Spinal cord (tissue), 10 donors: Measurements from ENCODE around the gene NMUR1. TPM values are rescaled to one million over a fixed set of nuclear protein-coding genes. Genes with fewer than 3 reads are reported as not detected.

Experiments used
- DNase-seq, 6 donors: peaks; one replicate each; pipeline versions ENCODE4 v3.0.0 to v3.0.0-alpha.2; 2013 to 2015; ENCODE audit warnings: low spot score in 6 of 6, low read depth in 4 of 6
- H3K27ac ChIP-seq: one replicate; pipeline ENCODE4 v1.5.1; 2013; ENCODE audit warnings: low read depth, low read length, control low read depth
- H3K27me3 ChIP-seq: one replicate; pipeline ENCODE4 v1.6.1; 2013; ENCODE audit warnings: low read length; ENCODE audit not compliant: control insufficient read depth, insufficient read depth
- H3K36me3 ChIP-seq: one replicate; pipeline ENCODE4 v1.6.1; 2013; ENCODE audit warnings: low read length; ENCODE audit not compliant: control insufficient read depth, insufficient read depth
- H3K4me1 ChIP-seq: one replicate; pipeline ENCODE4 v1.6.1; 2013; ENCODE audit warnings: low read length; ENCODE audit not compliant: control insufficient read depth, insufficient read depth
- H3K4me3 ChIP-seq: one replicate; pipeline ENCODE4 v1.5.1; 2013; ENCODE audit warnings: low read depth, low read length, control low read depth
- H3K9me3 ChIP-seq: one replicate; pipeline ENCODE4 v1.6.1; 2013; ENCODE audit warnings: low read length; ENCODE audit not compliant: control insufficient read depth, insufficient read depth
- WGBS: methylation state at CpG from one replicate; pipeline ENCODE4 v1.1.5; 2013; ENCODE audit warnings: missing lambda C conversion rate; ENCODE audit not compliant: insufficient coverage; 5-methylcytosine and 5-hydroxymethylcytosine counted together
- polyA plus RNA-seq, 2 donors: library from polyadenylated mRNA; unstranded; fragments of 120-200 nt; gene quantifications; one replicate each; pipeline ENCODE4 v1.2.1, GENCODE V29; 2013; ENCODE audit not compliant: insufficient read length in 2 of 2
- total RNA-seq, 2 donors: library from RNA; depleted of rRNA in 1 of 2; stranded (reverse); fragments of 120-200 nt in 1 of 2; fragments of >200 nt in 1 of 2; gene quantifications; one replicate each; pipeline versions ENCODE4 v1.2.3 to v1.2.4, GENCODE V29; 2013 to 2014
- donor health status: healthy.

NMUR1 gene
- total and polyA plus RNA-seq, 4 donors = 0.30 to 0.75 (median 0.45) TPM

DNA sequence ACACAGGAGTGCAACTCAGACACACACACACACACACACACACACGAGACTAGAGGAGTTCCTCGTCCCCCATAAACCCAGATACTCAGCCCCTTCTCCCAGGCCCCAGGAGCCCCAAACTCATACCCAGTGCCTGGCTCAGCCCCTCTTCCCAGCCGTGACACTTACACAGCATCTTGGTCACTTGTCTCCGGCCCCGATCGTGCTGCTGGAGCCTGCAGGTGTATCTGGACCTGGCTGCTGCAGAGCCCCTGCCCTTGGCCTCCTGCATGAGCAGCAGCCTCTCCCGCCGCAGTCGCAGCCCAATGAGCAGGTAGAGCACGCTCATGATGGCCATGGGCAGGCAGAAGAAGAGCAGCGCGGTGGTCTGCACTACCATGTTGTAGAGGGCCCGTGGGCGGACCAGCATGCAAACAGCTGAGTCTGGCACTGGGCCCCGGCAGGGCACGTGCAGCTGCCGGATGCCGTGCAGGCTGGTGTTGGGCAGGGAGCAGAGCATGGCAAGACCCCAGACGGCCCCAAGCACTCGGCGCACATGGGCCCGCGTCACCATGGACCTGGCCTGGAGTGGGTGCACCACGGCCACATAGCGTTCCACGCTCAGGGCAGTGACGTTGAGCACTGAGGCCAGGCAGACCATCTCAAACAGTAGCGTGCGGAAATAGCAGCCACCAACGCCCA, 2.1 kb downstream of the NMUR1 start:
- Histone ChIP-seq H3K4me3 (no peak overlapping the region), H3K4me1 (peaks cover 10% of the 10 kb centered on the region)
- 85% methylated on average over 30 of the region's 30 CpGs for WGBS

DNA sequence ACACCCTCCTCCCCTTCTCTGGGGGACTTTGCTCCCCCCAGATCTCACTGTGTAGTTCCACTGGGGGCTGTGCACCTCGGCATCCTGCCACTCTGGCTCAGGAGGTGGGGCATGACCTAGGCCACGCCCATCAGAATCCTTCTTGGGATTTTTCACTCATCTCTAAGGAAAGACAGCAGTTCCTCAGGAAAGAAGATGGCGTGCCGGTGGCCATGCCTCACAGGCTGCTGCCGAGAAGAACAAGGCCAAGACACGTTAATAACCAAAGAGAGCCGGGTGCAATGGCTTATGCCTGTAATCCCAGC, 3.2 kb downstream of the NMUR1 start:
- Histone ChIP-seq H3K4me3 (no peak overlapping the region), H3K9me3 (no peaks in the 10 kb centered on the region), H3K4me1 (peaks cover 18% of the 10 kb centered on the region), H3K27ac (no peak overlapping the region), H3K27me3 (peaks cover 17% of the 10 kb centered on the region), H3K36me3 (no peaks in the 10 kb centered on the region)
- 73% methylated on average over 7 of the region's 7 CpGs for WGBS
- no peak for DNase-seq

More for the DNA sequence above, 2.1 kb downstream of the NMUR1 start:
- no peak overlapping the region for H3K27ac ChIP-seq
- H3K36me3 ChIP-seq = no peaks in the 10 kb centered on the region
- H3K9me3 ChIP-seq = no peaks in the 10 kb centered on the region
- H3K27me3 ChIP-seq = peaks cover 17% of the 10 kb centered on the region
- DNase-seq = no peak

DNA sequence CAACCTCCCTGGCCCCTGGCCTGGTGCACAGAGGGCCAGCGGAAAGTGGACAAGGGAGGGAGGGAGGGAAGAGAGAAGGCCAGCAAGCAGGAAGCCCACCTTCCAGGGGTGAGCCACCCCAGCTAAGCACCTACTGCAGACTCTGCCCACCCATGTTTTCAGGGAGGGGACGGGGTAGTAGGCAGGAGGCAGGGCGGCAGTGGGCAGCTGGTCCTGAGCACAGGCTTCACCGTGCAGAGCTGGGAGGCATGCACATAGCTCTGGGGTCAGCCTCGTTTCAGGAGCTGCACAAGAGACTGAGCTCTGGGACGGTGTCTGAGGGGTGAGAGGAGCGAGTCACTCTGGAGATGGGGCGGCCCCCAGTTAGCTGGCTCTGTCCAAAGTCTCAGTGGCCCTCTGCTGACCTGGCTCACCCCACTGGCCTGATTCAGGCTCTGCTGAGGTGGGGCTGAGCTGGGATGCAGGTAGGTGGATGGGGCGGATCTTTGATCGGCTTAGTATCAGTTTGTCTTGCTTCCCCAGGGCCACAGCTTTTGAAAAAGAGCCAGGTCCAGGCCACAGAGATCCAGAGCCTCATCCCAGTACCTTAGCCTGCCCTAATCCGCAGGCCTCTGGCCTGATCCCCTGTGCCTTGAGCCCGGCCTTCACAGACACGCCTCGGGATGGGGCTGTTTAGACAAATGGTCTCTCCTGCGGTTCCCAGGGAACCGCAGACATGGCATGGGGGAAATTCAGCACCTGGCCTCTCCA, 3.7 kb downstream of the NMUR1 start:
- 83% methylated on average over 15 of the region's 16 CpGs for WGBS
- H3K4me3 ChIP-seq = no peak overlapping the region
- no peaks in the 10 kb centered on the region for H3K36me3 ChIP-seq
- H3K9me3 ChIP-seq = no peaks in the 10 kb centered on the region
- no peak overlapping the region for H3K27ac ChIP-seq
- DNase-seq = no peak
- H3K4me1 ChIP-seq = peaks cover 18% of the 10 kb centered on the region
- peaks cover 17% of the 10 kb centered on the region for H3K27me3 ChIP-seq

DNA sequence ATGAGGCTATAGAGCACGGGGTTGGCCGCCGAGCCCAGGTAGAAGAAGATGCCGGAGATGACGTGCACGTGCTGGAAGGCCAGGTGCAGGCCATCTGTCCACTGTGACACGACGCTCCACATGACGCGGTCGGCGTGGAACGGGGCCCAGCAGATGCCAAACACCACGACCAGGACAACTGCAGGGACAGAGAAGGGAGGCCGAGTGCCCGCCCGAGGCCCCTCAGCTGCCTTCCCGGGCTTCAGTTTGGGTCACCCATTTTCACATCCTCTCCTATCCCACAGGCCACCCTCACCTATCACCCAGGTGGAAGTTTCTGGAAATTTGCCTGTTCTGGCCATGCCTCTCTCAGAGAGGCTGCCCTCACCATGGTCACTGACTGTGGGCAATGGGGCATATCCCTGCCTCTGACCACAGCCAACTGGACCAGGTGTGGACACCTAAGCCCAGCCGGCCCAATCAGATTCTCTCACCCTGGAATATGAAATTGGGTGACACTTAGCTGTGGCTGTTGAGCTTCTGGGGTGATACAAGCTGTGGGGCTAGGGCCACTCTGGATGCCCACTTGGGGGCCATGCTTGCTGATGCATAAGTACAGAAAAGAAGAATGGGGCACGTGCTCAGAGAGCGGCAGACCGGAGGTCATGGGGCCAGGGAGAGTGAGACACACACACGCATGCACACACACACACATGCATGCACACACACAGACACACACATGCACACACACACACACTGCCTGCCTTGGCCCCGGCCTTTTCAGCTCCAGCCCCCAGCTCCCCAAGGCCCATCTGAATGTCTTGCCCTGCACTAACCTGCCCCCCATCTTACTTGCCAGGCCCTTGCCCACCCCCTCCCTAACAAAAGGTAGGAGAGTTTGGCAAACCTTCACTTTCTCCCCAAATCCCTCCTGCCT, 4.7 kb downstream of the NMUR1 start:
- 93% methylated on average over 22 of the region's 24 CpGs for WGBS
- H3K36me3 ChIP-seq = no peaks in the 10 kb centered on the region
- no peaks in the 10 kb centered on the region for H3K9me3 ChIP-seq
- peaks cover 14% of the 10 kb centered on the region for H3K4me1 ChIP-seq
- H3K4me3 ChIP-seq = no peak overlapping the region
- no peak overlapping the region for H3K27ac ChIP-seq
- no peak for DNase-seq
- H3K27me3 ChIP-seq = peaks cover 11% of the 10 kb centered on the region

DNA sequence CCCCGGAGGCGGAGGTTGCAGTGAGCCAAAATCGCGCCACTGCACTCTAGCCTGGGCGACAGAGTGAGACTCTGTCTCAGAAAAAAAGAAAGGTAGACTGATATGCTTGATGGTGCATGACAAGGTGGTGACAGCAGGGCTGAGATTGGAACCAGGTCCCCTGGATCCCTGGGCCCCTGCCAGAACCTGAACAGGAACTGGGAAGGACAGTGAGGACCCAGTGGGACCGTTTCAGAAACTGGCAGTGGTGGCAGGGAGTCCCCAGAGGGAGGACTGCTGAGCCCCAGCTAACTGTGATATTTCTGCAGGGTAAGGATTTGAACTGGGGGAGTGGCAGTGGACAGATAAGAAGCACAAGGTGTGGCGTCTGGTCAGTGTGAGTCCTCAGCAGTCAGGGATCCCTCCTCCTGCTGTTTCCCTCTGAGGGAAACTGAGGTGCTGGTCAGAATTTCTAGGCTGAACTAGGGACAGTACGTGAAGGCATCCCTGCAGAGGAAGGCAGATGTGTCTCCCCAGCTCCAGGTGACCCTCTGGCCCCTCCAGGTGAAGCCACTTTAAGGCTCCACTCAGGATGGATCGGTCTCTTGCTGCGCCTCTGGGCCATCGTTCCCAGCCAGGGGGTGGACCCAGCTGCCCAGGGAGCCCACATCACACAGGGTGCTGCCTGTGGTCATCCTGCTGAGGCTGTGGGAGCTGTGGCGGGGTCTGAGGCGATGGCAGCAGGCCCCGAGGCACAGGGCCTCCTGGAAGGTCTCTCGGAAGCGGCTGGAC, 5.6 kb downstream of the NMUR1 start:
- Histone ChIP-seq H3K36me3 (no peaks in the 10 kb centered on the region), H3K27ac (no peak overlapping the region), H3K4me1 (peaks cover 8% of the 10 kb centered on the region), H3K9me3 (no peaks in the 10 kb centered on the region), H3K4me3 (no peak overlapping the region), H3K27me3 (peaks cover 6% of the 10 kb centered on the region)
- 91% methylated on average over 16 of the region's 16 CpGs for WGBS
- no peak for DNase-seq

DNA sequence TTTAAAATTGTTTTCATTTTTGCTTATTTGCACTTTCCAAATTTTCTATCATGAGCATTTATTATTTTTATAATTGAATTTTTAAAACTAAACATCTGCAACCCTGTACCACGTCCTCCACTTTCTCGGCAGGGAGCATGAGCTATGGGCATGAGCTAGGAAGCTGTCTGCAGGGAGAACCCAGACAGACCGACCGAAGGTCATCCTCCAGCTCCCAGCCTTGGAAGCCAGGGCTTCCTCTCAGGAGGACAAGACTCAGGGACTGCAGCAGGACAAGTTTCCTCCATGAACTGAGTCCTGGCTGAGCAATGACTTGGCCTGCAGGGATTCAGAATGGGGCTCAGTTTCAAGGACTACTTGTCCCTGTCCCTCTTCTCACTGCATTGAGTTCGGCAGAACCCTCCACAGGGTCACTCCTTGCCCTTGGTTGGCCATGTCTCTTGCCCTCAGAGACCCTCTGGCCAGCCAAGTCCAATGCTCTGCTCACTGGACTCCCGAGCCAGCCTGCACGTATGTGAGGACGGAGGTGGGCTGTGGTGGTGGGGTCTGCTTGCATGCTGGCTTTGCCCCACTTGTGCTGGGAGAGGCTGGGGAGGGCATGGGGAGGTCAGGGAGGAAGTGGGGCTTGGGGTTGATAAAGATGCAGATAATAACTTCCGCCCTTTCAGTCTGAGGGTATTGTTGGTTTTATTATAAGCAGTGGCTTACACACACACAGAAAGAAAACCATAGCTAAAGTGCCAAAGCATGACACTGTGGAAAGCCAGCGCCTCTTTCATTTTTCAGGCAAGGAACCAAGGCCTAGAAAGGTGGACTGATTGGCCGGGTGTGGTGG, 6.6 kb downstream of the NMUR1 start:
- whole genome bisulfite sequencing = 86% methylated on average over 10 of the region's 11 CpGs
- DNase-seq = no peak

DNA sequence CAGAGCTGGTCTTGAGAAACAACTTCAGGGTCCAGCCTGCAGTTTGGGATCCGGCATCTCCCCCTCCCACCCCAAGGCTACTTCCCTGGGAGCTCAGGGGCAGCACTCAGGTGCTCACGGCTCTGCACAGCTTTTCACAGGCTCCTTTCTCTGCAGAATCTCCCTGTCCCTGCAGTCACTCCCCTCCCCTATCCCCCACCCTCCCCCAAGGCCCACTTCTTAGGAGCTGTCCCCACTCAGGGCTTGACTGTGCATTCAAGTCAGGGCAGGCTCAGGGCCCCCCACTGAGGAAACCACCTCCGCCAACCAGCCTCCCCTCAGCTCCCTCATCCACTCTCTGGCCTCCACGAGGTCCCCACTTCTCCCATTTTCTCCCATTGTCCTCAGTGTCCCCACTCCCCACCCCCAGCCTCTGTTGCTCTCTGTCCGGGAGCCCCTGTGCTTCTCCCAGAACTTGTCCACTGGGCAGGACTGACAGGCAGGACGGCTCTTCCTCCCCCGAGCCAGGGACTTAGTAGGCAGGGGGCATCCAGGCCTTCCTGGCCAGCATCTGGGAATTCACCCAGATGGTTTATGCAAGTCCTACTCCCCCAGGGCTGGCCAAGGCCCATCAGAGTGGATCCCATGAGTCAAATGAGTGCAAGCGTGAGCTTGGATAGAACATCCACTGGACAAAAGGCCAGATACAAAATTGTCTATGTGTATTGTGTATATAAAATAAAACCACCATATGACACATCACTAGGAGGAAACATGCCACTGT, 7.6 kb downstream of the NMUR1 start:
- H3K36me3 ChIP-seq = no peaks in the 10 kb centered on the region
- no peak overlapping the region for H3K4me3 ChIP-seq
- peaks cover 8% of the 10 kb centered on the region for H3K4me1 ChIP-seq
- DNase-seq = peak in 2 of 6 donors; percentile 34 to 43
- H3K9me3 ChIP-seq = no peaks in the 10 kb centered on the region
- H3K27me3 ChIP-seq = peaks cover 2% of the 10 kb centered on the region
- H3K27ac ChIP-seq = no peak overlapping the region
- 42% methylated on average over 7 of the region's 8 CpGs for WGBS

More for the DNA sequence above, 6.6 kb downstream of the NMUR1 start:
- Histone ChIP-seq H3K9me3 (no peaks in the 10 kb centered on the region), H3K4me1 (peaks cover 8% of the 10 kb centered on the region), H3K36me3 (no peaks in the 10 kb centered on the region), H3K4me3 (no peak overlapping the region), H3K27ac (no peak overlapping the region), H3K27me3 (peaks cover 2% of the 10 kb centered on the region)

DNA sequence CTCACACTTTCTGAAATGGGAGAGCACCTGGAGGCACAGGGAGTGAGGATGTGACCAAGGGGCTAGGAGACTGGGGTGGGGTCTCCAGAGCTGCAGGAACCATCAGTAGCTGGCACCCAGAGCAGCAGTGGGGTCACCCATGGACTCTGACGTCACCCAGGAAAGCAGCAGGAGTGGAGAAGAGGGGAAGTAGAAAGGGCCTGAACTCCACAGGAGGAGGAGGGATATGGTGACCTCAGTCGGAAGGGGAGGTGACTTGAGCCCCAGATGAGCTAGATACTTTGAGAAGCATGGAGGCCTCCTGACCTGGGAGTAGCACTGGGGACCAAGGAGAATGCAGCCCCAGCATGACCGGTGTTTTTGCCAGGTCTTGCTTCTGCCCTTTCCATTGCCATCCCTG, 8.8 kb downstream of the NMUR1 start:
- Histone ChIP-seq H3K27me3 (peaks cover 2% of the 10 kb centered on the region), H3K9me3 (no peaks in the 10 kb centered on the region), H3K27ac (no peak overlapping the region), H3K4me1 (peaks cover 8% of the 10 kb centered on the region), H3K4me3 (no peak overlapping the region), H3K36me3 (no peaks in the 10 kb centered on the region)
- 69% methylated on average over 3 of the region's 3 CpGs for WGBS
- no peak for DNase-seq
